GM18511 (cell line): ENCODE results near the gene RXRG.
"Not testable (repeated sequence)": the region's sequence is repeated elsewhere in the genome, so short reads cannot be mapped to it uniquely, and the experiment has no call there.

Experiments used
- ATAC-seq: cut with Tn5 transposase; IDR thresholded peaks from one replicate; pipeline ENCODE4 v1.9.1; 2021; ENCODE audit warnings: mild to moderate bottlenecking, moderate library complexity; ENCODE audit not compliant: unreplicated experiment

Gene RXRG

GRCh38 chr1:165444897-165445370, at the start of gene RXRG:
TSS of gene RXRG (minus strand) at chr1:165445126. CDS start at chr1:165444893, 233 bp downstream.
- no peak for ATAC-seq

- ATAC-seq, result no peak
These were observed 48.0 kb upstream of the RXRG start for GRCh38 chr1:165492845-165493373.

- ATAC-seq, result no peak
These were observed 45.2 kb upstream of the RXRG start for GRCh38 chr1:165490175-165490574.

GRCh38 chr1:165487921-165488320, 43.0 kb upstream of the RXRG start:
- no peak for ATAC-seq

- ATAC-seq, result no peak
These were observed 41.7 kb upstream of the RXRG start for GRCh38 chr1:165486663-165487062.

- no peak for ATAC-seq
These were observed 40.8 kb upstream of the RXRG start for GRCh38 chr1:165485716-165486115.

GRCh38 chr1:165484532-165484931, 39.6 kb upstream of the RXRG start:
- no peak for ATAC-seq

- ATAC-seq, result no peak
These were observed 38.5 kb upstream of the RXRG start for GRCh38 chr1:165483412-165483811.

- ATAC-seq, result no peak
These were observed 37.0 kb upstream of the RXRG start for GRCh38 chr1:165481820-165482532.

- no peak for ATAC-seq
These were observed 31.9 kb upstream of the RXRG start for GRCh38 chr1:165476776-165477175.

- no peak for ATAC-seq
These were observed 29.3 kb upstream of the RXRG start for GRCh38 chr1:165474196-165474595.

- ATAC-seq, result no peak
These were observed 28.2 kb upstream of the RXRG start for GRCh38 chr1:165473081-165473480.

GRCh38 chr1:165468726-165469249, 23.9 kb upstream of the RXRG start:
- no peak for ATAC-seq

GRCh38 chr1:165468253-165468652, 23.3 kb upstream of the RXRG start:
- ATAC-seq, result no peak

GRCh38 chr1:165467706-165468105, 22.8 kb upstream of the RXRG start:
- ATAC-seq, result no peak

- no peak for ATAC-seq
These were observed 19.1 kb upstream of the RXRG start for GRCh38 chr1:165463978-165464377.

- ATAC-seq, result not testable (repeated sequence)
These were observed 14.8 kb upstream of the RXRG start for GRCh38 chr1:165459683-165460082.

- ATAC-seq, result no peak
These were observed 11.9 kb upstream of the RXRG start for GRCh38 chr1:165456861-165457260.

GRCh38 chr1:165456114-165456513, 11.2 kb upstream of the RXRG start:
- ATAC-seq, result no peak

- no peak for ATAC-seq
These were observed 10.2 kb upstream of the RXRG start for GRCh38 chr1:165455111-165455510.

GRCh38 chr1:165454091-165454610, 9.2 kb upstream of the RXRG start:
- ATAC-seq, result no peak
